ENCODE data around the gene ROBO1. TPM values are rescaled to one million over a fixed set of nuclear protein-coding genes. Genes with fewer than 3 reads are reported as not detected.
A peak's percentile ranks its signal among the peaks of the same experiment; 100 is the strongest.

ROBO1 gene
- total RNA-seq, 1 experiment from 2014 or later = 35.5 TPM

DNA sequence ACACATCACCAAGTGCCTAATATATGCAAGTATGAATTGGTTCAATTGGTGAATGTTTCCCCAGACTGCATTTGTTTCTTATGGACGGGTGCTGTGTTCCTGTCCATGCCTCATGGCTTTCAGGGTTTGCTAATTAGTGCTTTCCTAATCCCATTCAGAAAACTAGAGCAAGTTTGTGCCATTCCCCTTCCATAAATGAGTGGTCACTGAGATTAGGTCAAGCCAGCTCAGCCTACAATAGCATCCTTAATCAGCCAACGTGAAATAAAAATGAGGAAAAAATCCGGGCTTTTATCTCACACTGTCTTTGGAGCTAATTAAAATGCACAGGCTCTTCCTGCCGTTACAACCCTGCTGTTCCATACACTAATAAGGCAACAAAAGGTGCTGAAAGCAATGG, 788.8 kb downstream of the ROBO1 start:
- no peaks in the 10 kb centered on the region for H3K36me3 ChIP-seq (ENCODE audit: low read depth, low read length)
- H3F3A ChIP-seq (ENCODE audit: low read length, unreplicated experiment) = no peaks in the 10 kb centered on the region
- H3K79me2 ChIP-seq (ENCODE audit: low read length) = no peaks in the 10 kb centered on the region
- ATAC-seq (no peak), DNase-seq (no peak)
- no TSS peak for BruUV-seq (replicated peaks)
- no peaks in the 10 kb centered on the region for H3K9me3 ChIP-seq (ENCODE audit: low read length)
- ChIA-PET POLR2A (ENCODE audit: unreplicated experiment) (no interaction called here), CTCF (no interaction called here)
- H4K20me1 ChIP-seq (ENCODE audit: low read length) = no peaks in the 10 kb centered on the region
- H2AFZ ChIP-seq (ENCODE audit: low read length) = no peak overlapping the region
- intact Hi-C loops (cut with micrococcal nuclease) = loop anchor here (2.0 to 5.0 kb wide), 2 partner anchors 212 to 312 kb away; no protein-coding TSS in a partner anchor
- H3K9ac ChIP-seq (ENCODE audit: low read length) = no peak overlapping the region
- TF ChIP-seq CTCF (conservative IDR thresholded peaks at IDR 0.05; ENCODE audit: low read depth, low read length) (no peak), EZH2 (IDR thresholded peaks at IDR 0.05; ENCODE audit: low read length, unreplicated experiment) (no peak), EZH2phosphoT487 (IDR thresholded peaks at IDR 0.05; ENCODE audit: borderline replicate concordance, low read length) (no peak)
- no peaks in the 10 kb centered on the region for H3K27me3 ChIP-seq (ENCODE audit: low read length)
- no peaks in the 10 kb centered on the region for H3K4me1 ChIP-seq (ENCODE audit: insufficient read depth, low read length)
- no peaks in the 10 kb centered on the region for H3K9me2 ChIP-seq (replicated peaks; ENCODE audit: low read length)
- H3K4me3 ChIP-seq (ENCODE audit: low read length) = no peak overlapping the region
- no peak overlapping the region for H3K27ac ChIP-seq (ENCODE audit: low read length)
- H3K4me2 ChIP-seq (ENCODE audit: low read length) = no peak overlapping the region

DNA sequence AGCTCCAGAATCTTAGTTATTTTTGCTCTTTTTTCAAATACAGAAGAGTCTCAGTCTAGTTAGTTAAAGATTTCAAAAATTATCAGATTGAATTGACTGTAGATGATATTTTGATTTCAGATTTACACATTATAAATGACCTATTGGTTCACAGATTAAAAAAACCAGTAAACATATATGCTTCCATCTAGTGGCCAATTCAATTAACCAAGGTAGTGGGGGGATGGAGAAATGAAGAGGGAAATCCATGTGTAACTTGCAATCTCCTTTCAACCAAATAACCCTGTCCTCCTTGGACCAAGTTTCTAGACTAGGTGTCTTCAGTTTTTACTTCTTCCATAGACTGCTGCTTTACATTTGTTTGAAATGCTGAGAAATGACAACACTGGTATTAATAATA, 789.8 kb downstream of the ROBO1 start:
- TF ChIP-seq EZH2phosphoT487 (IDR thresholded peaks at IDR 0.05; ENCODE audit: borderline replicate concordance, low read length) (no peak), CTCF (conservative IDR thresholded peaks at IDR 0.05; ENCODE audit: low read depth, low read length) (peak; percentile 79)
- Histone ChIP-seq H4K20me1 (ENCODE audit: low read length) (no peaks in the 10 kb centered on the region), H3K27me3 (ENCODE audit: low read length) (no peaks in the 10 kb centered on the region), H3K4me1 (ENCODE audit: insufficient read depth, low read length) (0 out of 2 replicates have a peak, but pooled peaks cover under 1% of the 10 kb centered on the region), H3K9ac (ENCODE audit: low read length) (no peak overlapping the region), H3K9me3 (ENCODE audit: low read length) (no peaks in the 10 kb centered on the region), H3K36me3 (ENCODE audit: low read depth, low read length) (no peaks in the 10 kb centered on the region), H3K9me2 (replicated peaks; ENCODE audit: low read length) (no peaks in the 10 kb centered on the region), H3K27ac (ENCODE audit: low read length) (no peak overlapping the region), H2AFZ (ENCODE audit: low read length) (no peak overlapping the region), H3K4me2 (ENCODE audit: low read length) (no peak overlapping the region), H3K79me2 (ENCODE audit: low read length) (no peaks in the 10 kb centered on the region), H3F3A (ENCODE audit: low read length, unreplicated experiment) (no peaks in the 10 kb centered on the region), H3K4me3 (ENCODE audit: low read length) (no peak overlapping the region)
- ChIA-PET CTCF (interaction anchor here (0.6 kb wide), 1 partner anchor 14 kb away, joined by 7 read pairs; no protein-coding TSS in a partner anchor), POLR2A (ENCODE audit: unreplicated experiment) (no interaction called here)
- intact Hi-C loops (cut with micrococcal nuclease) = loop anchor here (1.0 to 5.0 kb wide), 3 partner anchors 211 to 319 kb away; no protein-coding TSS in a partner anchor
- ATAC-seq (peak; percentile 58), DNase-seq (peak; percentile 59)
- BruUV-seq (replicated peaks) = no TSS peak

- Histone ChIP-seq H3K9me2 (replicated peaks; ENCODE audit: low read length) (no peaks in the 10 kb centered on the region), H3K9ac (ENCODE audit: low read length) (no peak overlapping the region), H3K4me2 (ENCODE audit: low read length) (no peak overlapping the region), H4K20me1 (ENCODE audit: low read length) (no peaks in the 10 kb centered on the region), H2AFZ (ENCODE audit: low read length) (no peak overlapping the region), H3K4me1 (ENCODE audit: insufficient read depth, low read length) (peaks cover 8% of the 10 kb centered on the region; the same call in 1 of the 2 replicates), H3K4me3 (ENCODE audit: low read length) (no peak overlapping the region), H3K27ac (ENCODE audit: low read length) (no peak overlapping the region), H3K27me3 (ENCODE audit: low read length) (no peaks in the 10 kb centered on the region), H3K79me2 (ENCODE audit: low read length) (no peaks in the 10 kb centered on the region), H3K36me3 (ENCODE audit: low read depth, low read length) (no peaks in the 10 kb centered on the region), H3F3A (ENCODE audit: low read length, unreplicated experiment) (no peaks in the 10 kb centered on the region), H3K9me3 (ENCODE audit: low read length) (no peaks in the 10 kb centered on the region)
- ATAC-seq (no peak), DNase-seq (no peak)
- intact Hi-C loops (cut with micrococcal nuclease) = loop anchor here (5.0 kb wide), 1 partner anchor 210 kb away; no protein-coding TSS in a partner anchor
- CTCF ChIA-PET = no interaction called here
- POLR2A ChIA-PET (ENCODE audit: unreplicated experiment) = no interaction called here
- TF ChIP-seq EZH2 (IDR thresholded peaks at IDR 0.05; ENCODE audit: low read length, unreplicated experiment) (no peak), EZH2phosphoT487 (IDR thresholded peaks at IDR 0.05; ENCODE audit: borderline replicate concordance, low read length) (no peak), CTCF (conservative IDR thresholded peaks at IDR 0.05; ENCODE audit: low read depth, low read length) (no peak)
- no TSS peak for BruUV-seq (replicated peaks)
Measured at GRCh38 chr3:78977073-78977472, 790.7 kb downstream of the ROBO1 start.

Data from PC-3 (cell line).